HG02943 (cell line): ENCODE measurements around the gene WFS1.

Experiments used
- ATAC-seq: cut with Tn5 transposase; IDR thresholded peaks from one replicate; pipeline ENCODE4 v1.9.1; 2021; ENCODE audit warnings: mild to moderate bottlenecking, low read depth, moderate library complexity; ENCODE audit not compliant: unreplicated experiment

WFS1 gene

DNA sequence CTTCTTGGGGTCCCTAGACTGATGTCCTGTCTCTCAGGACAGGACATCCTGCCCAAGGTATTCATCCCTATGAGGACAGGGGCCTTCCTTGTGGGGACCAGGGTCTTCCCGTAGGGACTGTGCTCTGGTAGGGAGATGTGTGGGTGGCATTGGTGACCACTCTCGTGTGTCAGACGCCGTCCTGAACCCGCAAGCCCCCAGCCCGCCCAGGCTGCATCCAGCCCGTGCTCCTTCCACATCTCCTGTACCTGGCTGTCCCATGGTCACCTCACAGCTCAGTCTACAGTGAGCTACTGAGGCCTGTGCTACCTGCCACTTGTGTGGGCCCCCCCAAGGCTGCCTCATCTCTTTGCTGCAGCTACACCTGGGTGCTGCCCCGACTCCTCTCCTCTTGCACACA lies 24.0 kb downstream of the WFS1 start:
- ATAC-seq, result no peak

DNA sequence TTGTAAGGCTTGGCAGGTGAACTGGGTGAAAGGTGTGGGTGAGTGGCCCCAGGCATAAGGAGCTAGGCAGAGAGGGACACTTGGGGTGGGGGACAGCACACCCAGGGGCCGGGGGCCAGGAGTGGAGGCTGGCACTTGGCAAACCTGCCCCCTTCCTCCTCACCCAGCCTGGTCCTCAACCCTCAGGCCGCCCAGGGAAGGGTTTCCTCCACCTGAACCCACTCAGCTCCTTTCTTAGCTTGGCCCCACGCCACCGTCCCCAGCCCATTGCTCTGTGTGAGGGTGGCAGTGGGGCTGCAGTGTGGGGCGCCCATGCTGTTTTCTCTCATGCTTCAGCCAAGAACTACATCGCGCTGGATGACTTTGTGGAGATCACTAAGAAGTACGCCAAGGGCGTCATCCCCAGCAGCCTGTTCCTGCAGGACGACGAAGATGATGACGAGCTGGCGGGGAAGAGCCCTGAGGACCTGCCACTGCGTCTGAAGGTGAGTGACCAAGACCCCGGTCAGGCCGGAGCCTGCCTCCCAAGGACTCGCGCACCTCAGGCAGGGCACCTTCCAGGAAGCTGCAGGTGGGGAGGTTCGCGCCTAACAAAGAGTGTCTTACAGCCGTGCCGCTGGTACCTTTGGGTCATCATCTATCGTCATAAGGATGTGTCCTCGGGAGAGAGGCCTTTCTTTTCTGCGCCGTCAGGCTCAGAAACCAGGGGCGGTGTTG lies 25.2 kb downstream of the WFS1 start:
- ATAC-seq, result no peak

DNA sequence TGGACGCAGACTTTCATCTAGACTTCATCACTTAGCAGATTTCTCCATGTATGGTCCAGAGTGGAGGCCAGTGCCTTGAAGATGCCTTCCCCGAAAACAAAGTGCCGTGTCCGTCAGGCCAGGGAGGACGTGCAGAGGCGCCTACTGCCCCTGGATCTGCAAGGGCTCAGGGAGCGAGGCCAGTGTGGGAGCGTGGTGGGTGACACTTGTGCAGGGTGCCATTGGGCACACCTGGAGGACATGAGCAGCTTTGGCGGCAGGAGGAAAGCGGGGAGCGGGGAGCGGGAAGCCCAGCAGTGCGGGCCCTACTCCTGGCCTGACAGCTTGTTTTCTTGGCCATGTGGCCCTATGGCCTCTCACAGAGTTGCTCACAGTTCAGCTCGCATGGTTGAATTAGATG lies 25.8 kb downstream of the WFS1 start:
- ATAC-seq, result no peak

DNA sequence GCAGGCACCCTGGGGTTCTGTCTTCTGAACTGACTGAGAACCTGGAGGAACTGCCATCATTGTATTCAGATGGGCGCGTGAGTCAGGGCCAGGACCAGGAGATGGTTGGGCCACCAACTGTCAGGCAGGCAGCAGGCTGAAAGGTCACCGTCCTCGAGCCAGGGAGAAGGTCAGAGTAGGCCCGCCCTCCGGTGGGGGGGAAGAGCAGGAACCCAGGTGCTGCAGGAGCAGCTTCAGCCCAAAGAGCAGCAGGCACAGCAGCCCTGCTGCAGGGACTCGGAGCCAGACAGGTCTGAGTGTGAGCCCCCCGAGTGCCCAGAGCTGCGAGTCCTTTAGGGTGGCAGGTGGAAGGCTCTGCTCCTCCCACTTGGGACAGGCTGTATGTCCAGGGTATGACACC lies 26.4 kb downstream of the WFS1 start:
- no peak for ATAC-seq

DNA sequence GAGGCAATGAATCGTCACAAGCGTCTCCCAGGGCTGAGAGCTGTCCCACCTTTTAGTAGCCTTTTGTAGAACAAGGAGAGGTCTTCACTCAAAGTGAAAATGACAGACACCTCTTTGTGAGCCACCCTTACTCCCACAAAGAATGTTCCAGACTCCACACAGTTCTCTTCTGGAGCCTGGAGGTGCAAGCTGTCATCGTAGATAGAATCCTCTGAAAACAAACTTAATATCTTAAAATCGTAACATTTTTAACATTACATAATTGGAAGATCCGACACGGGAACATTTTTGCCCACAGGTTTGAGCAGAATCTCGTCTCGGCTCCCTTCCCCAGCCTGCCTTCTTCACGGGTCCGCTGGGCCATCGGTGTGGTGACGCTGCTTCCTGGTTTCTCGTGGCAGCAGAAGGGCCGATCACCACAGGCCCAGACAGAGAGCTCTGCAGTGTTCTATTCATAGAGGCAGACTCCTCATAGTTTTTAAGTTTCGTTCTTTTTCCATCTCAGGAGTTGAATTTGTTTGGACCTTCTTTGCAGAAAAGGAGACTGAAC lies 27.7 kb downstream of the WFS1 start:
- ATAC-seq, result no peak

DNA sequence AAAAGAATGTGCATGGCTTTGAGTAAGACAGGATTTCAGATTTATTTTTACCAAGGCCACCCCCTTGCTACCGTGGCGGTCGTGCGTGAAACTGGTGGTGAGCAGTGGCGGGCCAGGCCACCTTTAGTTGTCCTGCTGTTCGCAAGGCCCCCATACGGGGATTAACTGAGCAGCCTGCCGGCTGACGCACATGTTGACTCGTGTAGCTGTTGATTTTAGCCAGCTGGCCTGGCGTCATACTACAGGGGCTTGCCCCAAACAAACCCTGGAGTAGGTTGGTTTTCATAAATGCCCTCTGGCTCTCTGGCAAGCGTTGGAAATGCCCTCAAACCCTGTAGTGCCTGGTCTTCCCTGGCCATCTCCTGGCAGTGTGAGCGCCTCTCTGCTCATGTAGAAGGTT lies 28.4 kb downstream of the WFS1 start:
- ATAC-seq, result no peak

DNA sequence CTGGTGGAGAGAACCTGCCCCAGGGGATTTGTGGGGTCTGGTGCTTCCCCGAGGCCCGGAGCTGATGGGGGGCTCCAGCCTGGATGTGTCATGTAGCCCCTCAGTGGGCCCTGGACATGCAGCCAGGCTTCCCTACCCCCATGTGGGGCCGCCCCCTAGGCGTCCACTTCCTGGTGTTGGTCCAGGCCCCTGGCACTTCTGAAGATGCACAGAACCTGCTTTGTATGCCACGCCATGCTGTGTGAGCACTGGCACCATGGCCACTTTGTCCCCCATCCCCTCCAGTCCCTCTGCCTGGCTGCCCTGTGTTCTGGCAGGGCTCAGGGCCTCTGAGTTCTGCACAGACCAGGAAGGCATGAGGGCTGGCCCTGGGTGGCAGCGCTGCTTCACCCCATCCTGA lies 29.2 kb downstream of the WFS1 start:
- no peak for ATAC-seq

DNA sequence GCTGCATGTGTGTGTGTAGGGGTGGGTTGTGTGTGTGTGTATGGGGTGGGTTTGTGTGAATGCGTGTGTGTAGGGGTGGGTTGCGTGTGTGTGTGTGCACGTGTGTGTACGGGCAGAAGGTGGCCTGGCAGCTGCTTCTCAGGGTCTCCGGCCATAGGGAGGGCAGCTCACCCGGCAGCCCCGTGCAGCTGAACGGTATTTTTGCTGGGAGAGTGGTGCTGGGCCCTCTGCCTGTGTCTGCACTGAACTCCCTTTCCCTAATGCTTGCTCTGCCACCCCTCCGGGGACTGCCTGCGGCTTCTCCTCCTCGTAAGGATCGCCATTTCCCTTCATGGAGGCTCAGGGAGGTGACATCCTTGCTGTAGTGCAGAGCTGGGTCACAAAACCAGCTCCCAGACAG lies 30.2 kb downstream of the WFS1 start:
- ATAC-seq, result no peak

DNA sequence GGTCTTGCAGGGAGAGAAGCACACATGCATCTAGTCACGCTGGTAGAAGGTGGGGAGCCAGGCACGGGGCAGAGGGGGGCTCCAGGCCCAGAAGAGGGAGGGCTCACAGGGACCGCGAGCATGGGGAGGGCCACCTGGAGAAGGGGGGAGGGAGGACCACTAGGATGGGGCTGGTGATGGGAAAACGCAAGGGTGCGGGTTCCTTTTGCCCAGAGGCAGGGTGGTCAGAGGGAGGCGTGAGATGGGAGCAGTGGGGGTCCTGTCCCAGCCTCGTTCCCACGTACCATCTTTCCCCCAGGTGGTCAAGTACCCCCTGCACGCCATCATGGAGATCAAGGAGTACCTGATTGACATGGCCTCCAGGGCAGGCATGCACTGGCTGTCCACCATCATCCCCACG lies 30.7 kb downstream of the WFS1 start:
- ATAC-seq, result no peak

DNA sequence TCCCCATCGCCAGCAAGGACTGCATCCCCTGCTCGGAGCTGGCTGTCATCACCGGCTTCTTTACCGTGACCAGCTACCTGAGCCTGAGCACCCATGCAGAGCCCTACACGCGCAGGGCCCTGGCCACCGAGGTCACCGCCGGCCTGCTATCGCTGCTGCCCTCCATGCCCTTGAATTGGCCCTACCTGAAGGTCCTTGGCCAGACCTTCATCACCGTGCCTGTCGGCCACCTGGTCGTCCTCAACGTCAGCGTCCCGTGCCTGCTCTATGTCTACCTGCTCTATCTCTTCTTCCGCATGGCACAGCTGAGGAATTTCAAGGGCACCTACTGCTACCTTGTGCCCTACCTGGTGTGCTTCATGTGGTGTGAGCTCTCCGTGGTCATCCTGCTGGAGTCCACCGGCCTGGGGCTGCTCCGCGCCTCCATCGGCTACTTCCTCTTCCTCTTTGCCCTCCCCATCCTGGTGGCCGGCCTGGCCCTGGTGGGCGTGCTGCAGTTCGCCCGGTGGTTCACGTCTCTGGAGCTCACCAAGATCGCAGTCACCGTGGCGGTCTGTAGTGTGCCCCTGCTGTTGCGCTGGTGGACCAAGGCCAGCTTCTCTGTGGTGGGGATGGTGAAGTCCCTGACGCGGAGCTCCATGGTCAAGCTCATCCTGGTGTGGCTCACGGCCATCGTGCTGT lies 31.5 kb downstream of the WFS1 start:
- no peak for ATAC-seq

DNA sequence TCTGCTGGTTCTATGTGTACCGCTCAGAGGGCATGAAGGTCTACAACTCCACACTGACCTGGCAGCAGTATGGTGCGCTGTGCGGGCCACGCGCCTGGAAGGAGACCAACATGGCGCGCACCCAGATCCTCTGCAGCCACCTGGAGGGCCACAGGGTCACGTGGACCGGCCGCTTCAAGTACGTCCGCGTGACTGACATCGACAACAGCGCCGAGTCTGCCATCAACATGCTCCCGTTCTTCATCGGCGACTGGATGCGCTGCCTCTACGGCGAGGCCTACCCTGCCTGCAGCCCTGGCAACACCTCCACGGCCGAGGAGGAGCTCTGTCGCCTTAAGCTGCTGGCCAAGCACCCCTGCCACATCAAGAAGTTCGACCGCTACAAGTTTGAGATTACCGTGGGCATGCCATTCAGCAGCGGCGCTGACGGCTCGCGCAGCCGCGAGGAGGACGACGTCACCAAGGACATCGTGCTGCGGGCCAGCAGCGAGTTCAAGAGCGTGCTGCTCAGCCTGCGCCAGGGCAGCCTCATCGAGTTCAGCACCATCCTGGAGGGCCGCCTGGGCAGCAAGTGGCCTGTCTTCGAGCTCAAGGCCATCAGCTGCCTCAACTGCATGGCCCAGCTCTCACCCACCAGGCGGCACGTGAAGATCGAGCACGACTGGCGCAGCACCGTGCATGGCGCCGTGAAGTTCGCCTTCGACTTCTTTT lies 32.2 kb downstream of the WFS1 start:
- no peak for ATAC-seq

DNA sequence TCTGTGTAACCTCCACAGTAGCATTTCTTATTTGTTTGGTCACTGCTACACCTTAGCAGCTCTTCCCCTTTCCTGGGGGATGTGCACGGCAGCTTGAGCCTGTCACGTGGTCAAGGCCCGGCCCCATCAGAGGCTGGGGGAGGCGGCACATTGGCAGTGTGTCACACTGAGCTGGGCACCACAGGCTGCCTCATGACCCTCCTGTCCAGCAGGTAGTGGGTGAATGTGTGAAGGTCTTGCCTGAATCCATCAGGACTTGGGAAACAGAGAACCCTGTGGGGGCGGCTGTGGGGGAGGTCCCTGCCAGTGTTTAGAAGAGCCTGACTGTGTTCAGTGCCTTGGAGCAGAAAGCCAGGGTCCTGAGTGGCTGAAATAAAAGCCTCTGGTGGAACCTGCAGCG lies 33.2 kb downstream of the WFS1 start:
- ATAC-seq, result no peak

DNA sequence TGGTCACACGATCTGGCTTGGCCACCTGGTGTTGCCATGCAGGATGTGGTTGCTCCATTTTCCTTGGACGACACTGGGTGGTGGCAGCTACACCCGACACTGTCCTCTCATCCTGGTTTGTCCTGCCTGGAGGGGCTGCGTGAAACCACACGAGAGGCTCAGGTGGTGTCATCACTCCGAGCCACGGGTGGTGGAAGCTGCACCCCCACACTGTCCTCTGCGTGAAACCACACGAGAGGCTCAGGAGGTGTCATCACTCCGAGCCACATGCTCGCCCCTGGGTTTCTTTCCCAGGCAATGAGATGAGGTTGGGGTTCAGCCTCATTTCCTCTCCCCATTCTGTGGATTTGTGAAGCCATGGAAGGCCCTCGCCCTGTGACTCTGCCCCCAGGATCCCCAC lies 34.3 kb downstream of the WFS1 start:
- ATAC-seq, result no peak

DNA sequence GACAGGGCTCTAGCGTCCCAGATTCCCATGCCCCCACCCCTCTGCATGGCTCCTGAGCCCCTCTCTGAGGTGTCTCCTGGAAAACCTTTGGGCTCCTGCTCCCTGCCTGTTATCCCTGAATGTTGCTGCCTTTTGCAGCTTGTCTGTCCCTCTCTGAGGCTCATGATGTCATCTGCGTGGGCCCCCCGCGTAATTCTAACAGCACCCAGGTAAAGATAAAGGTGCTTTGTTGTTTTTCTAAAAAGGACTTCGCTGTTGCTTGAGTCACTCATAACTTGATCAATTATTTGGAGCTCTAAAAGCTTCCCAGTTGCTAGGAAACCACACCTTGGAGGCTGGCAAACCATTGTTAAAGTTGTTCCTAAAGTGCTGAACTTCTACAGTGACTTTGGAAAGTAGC lies 36.6 kb downstream of the WFS1 start:
- ATAC-seq, result no peak

DNA sequence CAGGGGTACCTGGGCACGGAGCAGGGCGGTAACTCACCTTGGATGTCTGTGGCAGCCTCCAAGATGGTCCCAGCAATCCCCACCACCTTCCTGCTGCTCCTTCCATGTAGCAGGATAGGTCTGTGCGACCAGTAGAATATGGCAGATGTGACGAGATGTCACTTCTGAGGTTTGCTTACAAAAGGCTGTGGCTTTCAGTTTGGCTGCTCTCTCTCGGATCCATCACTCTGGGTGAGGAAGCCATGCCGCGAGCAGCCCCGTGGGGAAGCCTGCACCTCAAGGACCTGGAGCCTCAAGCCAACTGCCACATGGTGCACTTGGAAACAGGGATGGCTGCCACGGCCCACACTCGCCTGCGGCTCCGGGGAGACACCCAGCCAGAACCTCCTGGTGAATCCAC lies 37.6 kb downstream of the WFS1 start:
- ATAC-seq, result no peak

DNA sequence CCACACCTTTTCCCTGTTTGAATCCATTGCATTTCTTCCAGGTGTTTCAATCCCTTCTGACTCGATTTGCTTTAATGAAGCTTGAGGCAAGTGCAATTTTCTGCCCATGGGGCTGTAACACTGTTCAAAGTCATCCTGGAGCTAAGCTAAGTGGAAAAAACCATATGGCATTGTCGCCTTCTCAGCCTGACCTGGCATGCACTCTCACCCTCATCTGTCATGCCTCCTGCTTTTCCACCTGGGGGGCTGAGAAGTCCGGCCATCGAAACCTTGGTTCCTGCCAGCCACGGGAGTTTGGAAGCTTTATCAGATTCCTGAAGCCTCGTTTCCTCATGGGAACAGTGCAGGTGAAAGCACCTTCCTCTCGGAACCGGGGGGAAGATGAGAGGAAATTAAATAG lies 38.2 kb downstream of the WFS1 start:
- no peak for ATAC-seq

DNA sequence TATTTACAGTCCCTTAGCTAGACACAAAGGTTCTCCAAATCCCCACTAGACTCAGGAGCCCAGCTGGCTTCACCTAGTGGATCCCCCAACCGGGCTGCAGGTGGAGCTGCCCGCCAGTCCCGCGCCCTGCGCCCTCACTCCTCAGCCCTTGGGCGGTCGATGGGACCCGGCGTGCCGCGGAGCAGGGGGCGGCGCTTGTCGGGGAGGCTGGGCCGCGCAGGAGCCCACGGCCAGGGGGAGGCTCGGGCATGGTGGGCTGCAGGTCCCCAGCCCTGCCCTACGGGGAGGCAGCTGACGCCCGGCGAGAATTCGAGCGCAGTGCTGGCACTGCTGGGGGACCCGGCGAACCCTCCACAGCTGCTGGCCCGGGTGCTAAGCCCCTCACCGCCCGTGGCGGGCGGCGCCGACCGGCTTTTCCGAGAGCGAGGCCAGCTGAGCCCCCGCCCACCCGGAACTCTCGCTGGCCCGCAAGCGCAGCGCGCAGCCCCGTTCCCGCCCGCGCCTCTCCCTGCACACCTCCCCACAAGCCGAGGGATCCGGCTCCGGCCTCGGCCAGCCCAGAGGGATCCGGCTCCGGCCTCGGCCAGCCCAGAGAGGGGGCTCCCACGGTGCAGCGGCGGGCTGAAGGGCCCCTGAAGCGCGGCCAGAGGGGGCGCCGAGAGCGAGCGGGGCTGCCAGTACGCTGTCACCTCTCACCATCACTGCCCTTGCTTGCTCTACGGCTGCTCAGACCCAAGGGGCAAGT lies 39.4 kb downstream of the WFS1 start:
- ATAC-seq, result no peak

DNA sequence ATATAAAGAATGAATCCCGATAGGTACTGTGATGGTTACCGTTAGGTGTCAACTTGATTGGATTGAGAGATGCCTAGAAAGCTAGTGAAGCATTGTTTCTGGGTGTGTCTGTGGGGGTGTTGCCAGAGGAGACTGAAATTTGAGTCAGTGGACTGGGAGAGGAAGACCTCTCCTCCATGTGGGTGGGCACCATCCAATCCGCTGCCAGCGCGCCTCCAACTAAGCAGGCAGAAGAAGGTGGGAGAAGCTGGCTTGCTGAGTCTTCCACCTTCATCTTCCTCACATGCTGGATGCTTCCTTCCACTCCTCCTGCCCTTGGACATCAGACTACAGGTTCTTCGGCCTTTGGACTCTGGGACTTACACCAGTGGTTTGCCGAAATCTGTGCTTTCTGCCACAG lies 40.1 kb downstream of the WFS1 start:
- no peak for ATAC-seq

DNA sequence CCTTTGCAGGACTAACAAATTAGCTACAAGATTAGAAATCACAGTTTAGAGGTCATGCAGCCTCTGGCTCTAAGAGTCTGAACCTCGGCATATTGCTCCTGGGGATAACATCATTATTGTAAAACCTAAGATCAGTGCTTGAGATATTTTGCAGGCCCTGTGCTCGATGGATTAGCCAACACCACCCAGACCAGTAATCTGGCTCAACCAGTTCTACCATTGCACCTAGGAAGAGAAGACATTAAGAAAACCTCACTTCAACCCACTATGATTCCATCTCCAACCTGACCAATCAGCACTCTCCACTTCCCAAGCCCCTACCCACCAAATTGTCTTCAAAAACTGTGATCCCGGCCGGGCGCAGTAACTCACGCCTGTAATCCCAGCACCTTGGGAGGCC lies 43.6 kb downstream of the WFS1 start:
- no peak for ATAC-seq

DNA sequence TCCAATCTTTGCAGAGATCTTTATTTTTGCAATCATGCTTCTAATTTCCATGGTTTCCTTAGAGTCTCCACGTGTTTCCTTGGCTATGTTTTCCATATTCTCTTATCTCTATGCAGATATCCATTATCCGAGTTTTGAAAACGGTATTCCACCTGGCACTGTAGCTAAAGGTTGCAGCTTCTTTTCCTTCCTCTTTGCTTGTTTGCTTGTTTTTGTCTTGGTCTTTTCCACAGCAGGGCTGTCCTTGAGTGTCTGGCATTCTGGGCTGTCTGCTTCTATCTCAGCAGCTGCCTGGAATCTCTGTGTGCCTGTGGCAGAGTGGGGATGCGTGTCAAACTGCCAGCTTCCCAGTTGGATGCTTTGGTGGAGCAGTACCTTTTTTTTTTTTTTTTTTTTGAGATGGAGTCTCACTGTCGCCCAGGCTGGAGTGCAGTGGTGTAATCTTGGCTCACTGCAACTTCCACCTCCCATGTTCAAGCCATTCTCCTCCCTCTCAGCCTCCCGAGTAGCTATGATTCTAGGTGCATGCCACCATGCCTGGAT lies 46.9 kb downstream of the WFS1 start:
- no peak for ATAC-seq

DNA sequence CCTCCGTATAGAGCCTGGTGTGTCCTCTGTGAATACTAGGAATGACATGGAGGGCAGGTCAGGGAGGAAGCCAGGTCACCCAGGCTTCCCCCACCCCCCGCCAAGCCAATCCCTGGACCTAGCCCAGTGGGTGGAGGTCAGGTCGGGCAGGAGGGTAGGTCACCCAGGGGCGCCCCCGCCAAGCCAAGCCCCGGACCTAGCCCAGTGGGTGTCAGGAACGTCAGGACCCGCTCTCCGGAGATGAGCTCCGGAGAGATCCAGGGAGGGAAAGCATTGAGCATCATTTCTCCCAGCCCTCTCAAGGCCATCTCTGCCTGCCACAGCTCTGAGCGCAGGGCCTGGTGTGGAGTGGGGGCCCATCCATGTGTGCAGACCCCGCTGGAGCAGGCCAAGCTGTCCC lies 48.6 kb downstream of the WFS1 start:
- ATAC-seq, result no peak
